ENCODE results near the gene TMED5.
"Not testable (repeated sequence)": the region's sequence is repeated elsewhere in the genome, so short reads cannot be mapped to it uniquely, and the experiment has no call there.

The TMED5 gene

DNA sequence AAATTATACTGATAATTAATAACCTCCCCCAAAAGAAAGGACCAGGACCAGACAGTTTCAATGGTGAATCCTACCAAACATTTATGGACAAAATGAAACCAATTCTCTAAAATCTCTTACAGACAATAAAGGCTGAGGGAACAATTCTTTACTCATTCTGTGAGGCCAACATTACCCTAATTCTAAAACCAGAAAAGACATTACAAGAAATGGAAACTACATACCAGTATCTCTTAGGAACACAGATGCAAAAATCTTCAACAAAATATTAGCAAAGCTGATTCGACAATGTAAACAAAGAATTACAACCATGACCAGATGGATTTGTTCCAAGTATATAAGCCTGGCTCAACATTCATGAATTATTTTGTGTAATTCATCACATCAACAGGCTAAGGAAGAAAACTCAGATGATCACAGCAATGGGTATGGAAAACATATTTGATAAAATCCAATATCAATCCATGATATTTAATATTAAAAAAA lies 8.6 kb downstream of the TMED5 start:
- DNase-seq = no peak

DNA sequence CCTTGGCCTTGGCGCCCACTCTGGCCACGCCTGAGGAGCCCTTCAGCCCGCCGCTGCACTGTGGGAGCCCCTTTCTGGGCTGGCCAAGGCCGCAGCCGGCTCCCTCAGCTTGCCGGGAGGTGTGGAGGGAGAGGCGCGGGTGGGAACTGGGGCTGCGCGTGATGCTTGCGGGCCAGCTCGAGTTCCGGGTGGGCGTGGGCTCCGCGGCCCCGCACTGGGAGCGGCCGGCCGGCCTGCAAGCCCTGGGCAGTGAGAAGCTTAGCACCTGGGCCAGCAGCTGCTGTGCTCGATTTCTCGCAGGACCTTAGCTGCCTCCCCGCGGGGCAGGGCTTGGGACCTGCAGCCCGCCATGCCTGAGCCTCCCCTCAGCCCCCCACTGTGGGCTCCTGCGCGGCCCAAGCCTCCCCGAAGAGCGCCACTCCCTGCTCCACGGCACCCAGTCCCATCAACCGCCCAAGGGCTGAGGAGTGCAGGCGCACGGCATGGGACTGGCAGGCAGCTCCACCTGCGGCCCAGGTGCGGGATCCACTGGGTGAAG lies 10.0 kb downstream of the TMED5 start:
- not testable (repeated sequence) for DNase-seq

DNA sequence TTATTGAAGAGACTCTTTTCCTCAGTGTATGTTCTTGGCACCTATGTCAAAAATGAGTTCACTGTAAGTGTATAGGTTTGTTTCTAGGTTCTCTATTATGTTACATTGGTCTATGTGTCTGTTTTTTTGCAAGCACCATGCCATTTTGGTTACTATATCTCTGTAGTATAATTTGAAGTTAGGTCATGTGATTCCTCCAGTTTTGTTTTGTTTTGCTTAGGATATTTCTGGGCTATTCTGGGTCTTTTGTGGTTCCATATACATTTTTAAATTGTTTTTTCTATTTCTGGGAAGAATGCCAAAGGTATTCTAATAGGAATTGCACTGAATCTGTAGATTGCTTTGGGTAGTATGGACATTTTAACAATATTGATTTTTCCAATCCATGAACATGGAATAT lies 13.2 kb downstream of the TMED5 start:
- DNase-seq = no peak

DNA sequence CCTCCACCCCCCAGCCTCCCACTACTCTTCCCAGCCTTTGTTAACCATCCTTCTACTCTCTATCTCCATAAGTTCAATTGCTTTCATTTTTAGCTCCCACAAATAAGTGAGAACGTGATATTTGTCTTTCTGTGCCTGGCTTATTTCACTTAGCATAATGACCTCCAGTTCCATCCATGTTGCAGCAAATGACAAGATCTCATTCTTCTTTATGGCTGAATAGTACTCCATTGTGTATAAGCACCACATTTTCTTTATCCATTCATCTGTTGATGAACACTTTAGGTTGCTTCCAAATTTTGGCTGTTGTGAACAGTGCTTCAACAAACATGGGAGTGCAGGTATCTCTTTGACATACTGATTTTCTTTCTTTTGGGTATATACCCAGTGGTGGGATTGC lies 14.3 kb downstream of the TMED5 start:
- not testable (repeated sequence) for DNase-seq

DNA sequence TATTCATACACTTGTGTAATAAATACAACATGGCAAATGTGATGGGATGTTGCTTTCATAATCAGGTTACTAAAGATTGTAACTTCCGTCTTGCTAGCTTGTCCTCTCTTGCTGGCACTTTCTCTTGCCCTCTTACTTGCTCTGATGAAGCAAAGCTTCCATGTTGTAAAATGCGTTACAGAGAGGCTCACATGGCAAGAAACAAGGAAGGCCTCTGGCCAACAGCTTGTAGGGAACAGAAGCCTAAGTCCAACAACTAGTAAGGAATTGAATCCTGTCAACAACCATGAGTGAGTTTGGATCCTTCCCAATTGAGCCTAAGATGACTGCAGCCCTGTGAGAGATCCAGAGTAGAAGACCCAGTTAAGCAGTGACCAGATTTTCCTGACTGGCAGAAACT lies 15.4 kb downstream of the TMED5 start:
- DNase-seq = no peak

DNA sequence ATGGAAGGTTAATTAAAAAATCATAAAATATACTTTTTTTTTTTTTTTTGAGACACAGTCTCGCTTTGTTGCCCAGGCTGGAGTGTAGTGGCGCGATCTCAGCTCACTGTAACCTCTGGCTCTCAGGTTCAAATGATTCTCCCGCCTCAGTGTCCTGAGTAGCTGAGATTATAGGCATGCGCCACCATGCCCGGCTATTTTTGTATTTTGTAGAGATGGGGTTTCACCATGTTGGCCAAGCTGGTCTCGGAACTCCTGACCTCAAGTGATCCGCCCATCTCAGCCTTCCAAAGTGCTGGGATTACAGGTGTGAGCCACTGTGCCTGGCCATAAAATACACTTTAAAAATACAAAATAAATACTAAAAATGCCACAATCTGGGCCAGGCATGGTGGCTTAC lies 16.9 kb downstream of the TMED5 start:
- DNase-seq = not testable (repeated sequence)

DNA sequence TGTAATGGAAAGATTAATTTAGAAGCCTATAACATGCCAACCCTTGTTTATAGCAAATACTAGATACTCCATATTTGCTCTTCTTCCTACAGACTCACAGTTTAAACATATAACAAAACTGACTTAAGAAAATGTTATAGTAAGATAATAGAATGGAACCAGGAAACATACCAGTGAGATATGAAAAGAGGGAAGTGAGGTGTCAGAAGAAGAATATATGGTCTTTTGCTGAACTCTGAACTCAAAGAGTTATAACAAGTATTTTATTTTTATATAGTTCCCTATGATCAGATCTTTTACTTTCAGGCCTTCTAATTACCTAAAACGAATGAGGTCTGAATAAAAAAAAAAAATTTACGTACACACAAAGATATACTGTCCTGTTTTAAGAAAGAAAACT lies 20.9 kb downstream of the TMED5 start:
- DNase-seq = no peak

DNA sequence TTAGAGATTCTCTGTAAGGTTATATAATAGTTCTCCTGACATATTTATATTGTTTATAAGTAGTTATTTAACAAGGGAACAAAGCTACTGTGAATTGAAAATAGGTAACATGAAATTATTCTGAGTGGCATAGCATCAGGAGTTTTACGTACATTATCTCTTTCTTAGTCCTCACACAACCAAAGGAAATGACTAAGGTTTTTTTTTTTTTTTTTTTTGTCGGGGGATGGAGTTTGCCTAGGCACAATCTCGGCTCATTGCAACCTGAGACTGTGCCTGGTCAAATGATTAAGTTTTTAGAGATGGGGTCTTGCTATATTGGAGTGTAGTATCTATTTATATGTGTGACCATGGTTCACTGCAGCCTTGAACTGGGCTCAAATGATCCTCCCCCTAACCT lies 24.9 kb downstream of the TMED5 start:
- DNase-seq = no peak

DNA sequence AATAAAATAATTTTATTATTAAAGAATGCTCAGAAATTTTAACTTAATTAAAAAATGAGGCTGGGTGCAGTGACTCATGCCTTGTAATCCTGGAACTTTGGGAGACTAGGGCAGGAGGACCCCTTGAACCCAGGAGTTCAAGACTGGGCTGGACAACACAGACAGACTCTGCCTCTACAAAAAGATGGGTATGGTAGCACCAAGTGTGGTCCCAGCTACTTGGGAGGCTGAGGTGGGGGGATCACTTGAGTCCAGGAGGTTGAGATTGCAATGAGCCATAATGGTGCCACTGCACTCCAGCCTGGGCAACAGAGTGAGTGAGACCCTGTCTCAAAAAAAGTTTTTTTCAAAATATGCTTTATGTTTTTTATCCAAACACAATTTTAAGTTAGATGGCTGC lies 25.3 kb downstream of the TMED5 start:
- no peak for DNase-seq

DNA sequence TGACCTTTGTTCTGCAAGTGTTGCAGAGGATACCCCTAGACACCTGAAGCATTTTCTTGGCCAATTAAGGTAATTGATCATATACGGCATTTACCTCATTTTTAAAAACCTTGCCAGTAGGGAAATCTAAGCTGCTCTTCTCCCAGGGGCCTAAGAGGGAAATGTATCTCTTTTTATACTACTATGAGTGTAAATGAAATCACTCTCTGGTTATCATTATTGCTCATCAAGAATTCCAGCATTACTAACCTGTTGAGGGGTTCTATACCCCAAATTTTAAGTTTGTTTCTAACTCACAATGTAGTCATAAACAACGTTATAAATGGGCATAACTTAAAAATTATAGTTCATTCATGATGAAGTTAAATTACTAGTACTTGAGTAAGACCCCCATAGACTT lies 27.4 kb downstream of the TMED5 start:
- no peak for DNase-seq

DNA sequence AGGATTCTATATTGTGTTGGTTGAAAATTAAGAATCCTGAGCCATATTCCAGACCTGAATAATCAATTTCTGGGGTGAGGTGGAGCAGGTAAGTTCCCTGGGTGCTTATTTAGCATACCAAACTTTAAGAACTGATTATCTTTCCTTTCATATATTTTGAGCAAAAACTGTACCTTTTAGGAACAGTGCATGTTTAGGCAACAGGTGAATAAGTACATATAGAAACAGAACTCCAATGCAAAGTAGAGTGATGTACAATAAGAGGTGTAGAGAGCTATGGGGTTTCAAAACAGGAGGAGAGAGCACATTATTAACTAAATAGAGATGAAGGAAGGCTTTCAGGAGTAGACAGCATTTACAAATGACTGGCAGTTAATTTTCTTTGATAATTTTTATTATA lies 28.7 kb downstream of the TMED5 start:
- DNase-seq = no peak

DNA sequence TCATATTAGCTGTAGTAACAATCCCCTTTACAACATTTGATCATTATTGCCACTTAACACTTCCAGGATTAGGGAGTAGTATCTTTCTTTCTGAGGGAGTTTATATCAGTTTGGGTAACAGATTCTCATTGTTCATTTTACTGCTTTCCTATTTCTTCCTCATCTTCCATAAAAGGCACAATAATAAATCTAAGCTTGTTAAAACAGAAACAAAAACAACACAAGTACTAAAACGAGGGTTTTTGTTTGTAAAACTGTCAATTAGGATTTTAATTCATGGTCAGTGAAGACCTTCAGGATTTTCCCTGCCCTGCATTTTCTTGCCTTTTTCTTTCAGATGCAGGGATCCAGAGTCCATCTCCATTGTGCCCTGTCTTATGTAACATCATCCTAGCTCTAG lies 29.5 kb downstream of the TMED5 start:
- no peak for DNase-seq

DNA sequence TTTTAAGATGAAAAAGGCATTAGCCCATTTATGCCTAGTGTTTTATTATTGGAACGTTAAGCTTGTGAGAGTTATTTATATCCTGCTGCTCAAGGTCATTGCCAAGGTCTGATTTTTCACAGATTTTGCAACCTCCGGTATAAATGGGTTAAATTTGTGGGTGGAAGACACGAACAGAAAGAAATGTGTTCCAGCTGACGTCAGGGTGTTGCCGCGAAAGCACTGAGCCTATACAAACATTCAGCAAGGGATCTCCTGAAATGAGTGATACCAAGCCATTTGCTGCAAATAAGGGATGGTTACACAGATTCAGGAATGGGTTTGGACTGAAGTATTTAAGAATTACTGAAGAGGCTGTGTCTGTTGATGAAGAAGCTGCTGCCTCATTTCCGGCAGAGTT lies 32.2 kb downstream of the TMED5 start:
- no peak for DNase-seq

DNA sequence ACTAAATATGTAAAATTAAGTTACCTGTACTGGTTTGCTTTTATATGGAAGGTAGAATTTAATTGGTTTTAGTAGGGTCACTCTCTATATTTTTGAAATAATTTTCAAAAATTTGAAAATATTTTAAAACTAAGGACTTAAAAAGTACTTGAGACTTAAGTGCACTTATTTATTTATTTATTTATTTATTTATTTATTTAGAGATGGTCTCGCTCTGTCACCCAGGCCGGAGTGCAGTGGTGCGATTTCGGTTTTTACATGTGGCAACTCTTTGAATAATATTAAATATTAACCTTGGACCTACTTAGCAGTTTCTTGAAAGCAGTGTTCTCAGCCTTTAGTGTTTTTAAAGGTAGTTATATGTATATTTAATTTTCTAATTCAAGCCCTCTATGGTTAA lies 36.4 kb downstream of the TMED5 start:
- no peak for DNase-seq

DNA sequence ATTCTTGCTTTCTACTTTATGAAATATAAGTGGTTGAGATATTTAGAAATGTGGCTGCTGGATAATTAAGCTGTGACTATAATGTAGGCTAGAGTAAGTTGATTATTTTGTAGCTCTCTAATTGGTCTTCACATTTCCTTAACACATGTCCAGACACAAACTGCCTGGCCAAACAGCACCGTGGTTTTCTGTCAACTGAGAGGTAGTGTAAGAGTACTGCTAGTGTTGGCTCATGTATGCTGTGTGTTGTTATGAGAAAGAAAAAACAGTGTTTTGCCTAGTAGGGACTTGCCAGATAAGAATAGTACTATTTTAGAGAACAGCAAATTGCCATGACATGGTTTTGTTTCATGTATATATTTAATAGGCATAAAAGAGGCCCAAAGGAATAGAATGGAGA lies 37.1 kb downstream of the TMED5 start:
- DNase-seq = no peak

DNA sequence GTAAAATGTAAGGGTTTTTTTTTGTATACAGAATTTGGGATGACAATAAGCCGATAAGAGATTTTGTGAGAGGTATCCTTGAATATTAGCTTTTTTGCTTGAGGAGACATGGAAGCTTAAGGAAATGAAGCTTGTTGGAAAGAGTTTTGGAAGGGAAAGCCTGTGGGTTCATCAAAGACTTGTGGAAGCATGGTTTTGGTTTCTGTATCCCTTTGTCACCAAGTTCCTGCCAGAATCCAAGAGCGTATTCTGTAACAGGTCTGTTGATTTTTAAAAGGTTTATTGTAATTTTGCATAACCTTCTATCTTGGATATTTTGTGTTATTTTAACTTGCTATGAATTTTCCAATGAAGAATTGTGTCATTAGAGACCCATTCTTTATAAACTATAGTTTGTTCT lies 38.1 kb downstream of the TMED5 start:
- no peak for DNase-seq

DNA sequence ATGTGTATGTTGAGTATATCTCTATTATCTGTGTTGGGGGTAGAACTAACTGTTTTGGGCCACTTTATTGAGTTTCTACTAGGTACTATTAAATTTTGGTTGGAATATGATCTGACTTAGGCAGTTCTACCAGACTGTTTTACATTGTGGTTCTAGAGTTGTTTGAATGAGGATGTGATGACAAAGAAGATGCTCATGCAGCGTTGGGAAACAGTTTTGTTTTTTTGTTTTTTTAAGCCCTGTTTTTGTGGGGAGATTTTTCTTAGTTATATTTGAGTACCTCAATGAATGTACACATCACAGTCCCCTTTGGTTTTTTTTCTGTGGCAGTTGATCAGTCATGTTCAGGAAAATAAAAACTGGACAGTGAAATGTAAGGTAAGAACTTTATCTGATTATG lies 40.1 kb downstream of the TMED5 start:
- DNase-seq = no peak

DNA sequence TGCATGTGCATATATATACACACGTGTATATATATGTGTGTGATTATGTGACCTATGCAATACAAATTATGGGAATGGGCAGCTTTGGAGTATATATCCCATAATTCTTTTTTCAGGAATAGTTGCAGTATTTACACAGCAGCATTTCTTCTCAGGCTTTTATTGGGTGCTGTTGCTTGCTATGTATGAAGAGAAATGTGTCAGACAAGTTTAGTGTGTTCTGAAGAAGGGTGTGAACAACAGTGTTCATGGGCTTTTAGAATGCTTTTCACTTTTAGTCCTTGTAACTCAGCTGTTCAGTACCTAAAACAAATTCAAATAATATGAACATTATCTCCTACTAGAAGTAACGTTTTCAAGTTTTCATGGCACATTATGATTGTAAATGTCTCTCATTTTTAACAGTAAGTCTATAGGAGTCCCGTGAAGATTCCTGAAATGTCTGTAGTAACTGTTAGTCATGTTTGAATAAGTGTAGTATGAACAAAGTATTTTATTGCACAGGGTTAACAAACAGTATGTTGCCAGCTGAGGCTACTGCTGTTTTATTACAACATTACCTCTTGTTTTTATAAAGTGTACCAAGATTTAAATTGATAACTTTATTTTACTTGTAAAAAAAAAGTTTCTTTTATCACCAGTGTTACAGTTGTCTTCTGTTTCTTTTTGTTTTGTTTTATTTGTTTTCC lies 42.5 kb downstream of the TMED5 start:
- no peak for DNase-seq

DNA sequence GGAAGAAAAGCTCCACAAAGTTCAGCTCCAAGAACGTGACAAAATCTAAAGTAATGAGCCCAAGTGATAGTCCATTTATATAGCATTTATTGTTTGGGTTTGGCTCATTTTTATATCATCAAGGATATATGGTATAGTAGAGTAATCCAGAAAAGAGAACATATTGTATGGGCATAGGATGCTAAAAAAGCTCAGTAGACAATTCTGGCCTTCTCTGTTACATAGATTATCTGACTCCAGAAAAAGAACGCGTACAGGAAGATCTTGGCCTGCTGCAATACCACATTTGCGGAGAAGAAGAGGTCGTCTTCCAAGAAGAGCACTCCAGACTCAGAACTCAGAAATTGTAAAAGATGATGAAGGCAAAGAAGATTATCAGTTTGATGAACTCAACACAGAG lies 43.8 kb downstream of the TMED5 start:
- DNase-seq = no peak

DNA sequence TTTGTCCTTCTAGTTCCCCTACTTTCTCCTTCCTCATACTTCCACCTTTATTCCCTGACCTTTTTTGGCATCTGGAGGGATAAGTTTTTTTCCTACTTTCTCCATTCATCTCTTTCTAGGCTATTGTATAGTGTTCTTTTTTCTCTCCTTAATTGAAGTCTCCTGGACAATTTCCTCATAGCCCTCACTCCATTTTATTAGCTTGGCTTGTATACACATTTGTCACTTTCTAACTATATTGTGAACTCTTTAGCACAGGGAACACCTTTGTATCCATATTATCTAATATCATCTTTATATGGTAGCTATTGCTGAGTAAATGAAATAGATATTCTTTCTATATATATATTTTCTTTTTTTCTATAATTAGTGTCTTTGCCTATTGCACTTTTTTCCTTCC lies 47.6 kb downstream of the TMED5 start:
- DNase-seq = no peak

DNA sequence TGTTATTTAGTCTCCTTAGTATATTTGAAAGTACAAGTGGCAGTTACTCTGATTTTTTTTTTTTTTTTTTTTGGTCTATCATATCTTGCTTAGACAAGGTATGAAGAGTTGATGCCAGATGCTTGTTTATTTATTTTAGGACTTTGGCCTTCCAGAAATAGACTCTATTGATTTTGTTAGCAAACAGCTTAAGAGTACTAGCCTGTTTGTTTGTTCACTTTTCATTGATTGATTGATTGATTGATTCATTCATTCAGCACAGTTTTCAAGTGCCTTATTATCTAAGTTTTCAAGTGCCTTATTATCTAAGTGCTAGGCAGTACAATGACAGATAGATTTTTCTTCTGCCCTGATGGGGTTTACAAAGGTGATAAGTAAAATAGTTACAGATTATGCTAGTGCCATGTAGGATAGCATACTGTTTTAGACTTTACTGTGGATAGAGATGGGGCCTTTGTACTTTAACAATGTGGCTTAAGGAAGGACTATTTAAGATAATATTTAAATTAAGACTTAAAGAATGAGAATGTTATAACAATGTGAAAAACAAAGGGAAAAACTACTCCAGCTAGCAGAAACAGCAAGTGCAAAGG lies 50.6 kb downstream of the TMED5 start:
- no peak for DNase-seq

DNA sequence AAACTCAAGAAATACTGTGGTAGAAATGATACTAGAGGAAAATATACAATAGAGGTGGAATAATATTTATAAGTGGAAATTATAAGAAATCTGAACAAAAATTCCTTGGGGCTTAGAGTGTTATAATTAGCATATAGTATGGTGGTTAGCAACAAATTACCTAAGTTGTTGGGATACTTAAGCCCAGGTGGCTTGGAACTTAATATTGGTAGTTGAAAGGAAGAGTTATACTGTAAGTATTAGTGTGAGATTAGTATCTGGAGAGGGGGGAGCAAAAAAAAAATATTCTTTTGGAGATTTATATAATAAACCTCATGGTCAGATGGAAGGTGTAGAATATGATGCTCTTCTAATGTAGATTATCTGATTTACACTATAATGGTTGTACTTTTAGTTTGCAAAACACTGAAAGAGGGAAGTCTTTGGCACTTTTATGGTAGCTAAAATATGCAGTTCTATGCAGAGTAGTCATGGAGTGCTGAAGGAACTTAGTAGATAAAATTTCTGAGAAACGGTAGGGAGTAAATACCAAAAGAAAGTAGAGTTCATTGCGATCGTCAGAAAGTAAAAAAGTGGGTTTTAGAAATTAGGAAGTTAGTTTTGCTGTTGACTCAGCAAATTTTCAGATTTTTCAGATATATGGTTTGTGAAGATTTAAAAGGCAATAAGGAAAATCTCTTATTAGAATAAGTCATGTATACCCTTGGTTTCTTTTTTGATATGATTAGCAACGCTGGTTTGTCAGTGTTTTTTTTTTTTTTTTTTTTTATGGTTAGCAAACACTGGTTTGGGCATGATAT lies 55.5 kb downstream of the TMED5 start:
- no peak for DNase-seq

DNA sequence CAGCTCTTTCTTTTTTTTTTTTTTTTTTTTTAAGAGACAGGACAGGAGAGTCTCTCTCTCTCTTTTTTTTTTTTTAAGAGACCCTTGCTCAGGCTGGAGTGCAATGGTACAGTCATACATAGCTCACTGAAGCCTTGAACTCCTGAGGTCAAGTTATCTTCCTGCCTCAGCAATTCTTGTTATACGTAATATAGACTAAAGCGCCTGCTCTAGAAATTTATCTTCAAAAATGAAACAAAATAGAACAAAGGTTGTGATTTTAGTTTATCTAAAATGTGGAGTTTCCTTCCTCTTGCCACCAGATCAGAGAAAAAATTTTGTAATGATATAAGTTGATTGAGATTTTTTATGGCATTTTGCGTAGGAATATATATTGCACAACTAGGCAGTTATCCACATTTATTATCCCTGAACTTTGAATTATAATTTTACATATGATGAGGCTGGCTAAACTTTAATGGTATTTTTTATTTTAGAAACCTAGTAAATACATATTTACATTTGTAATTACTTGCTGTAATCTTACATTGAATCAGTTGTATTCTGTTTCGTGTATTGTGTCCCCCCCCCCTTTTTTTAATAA lies 56.9 kb downstream of the TMED5 start:
- no peak for DNase-seq

DNA sequence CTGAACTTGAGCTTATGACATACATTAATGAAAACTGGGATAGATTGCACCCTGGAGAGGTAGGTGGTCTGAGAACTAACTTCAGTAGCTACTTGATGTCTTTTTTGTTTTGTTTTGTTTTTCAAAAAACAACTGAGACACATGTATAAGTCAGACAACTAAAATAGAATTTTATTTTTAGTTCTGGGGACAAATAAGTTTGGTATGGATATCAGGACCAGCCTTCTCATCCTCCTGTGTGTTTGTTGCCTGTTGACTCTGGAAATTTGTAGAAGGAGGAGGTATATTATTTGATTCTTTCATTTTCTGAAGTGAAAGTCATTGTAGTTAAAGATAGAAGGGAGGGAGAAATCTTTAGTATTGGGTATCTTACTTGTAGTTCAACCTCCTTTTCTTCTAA lies 59.6 kb downstream of the TMED5 start:
- DNase-seq = no peak

All from SW 1271 (cell line).